SK-N-MC (cell line): ENCODE results near the gene CFTR.

Source experiments
- DNase-seq: peaks from one replicate; pipeline ENCODE4 v3.0.0-alpha.2; 2011; ENCODE audit warnings: low read depth, low spot score
- H3K27ac ChIP-seq: fragments of 200-600 bp; sonication (generic); 2 replicates; pipeline ENCODE4 v1.5.1; 2016; ENCODE audit warnings: mixed run types
- H3K36me3 ChIP-seq: fragments of 200-600 bp; sonication (generic); 2 replicates; pipeline ENCODE4 v1.6.1; 2017; ENCODE audit warnings: antibody characterized with exemption, low read length, mixed read lengths; ENCODE audit not compliant: insufficient read depth
- H3K4me3 ChIP-seq: fragments of 200-600 bp; sonication (generic); 2 replicates; pipeline ENCODE4 v1.5.1; 2016
- H3K9ac ChIP-seq: fragments of 200-600 bp; sonication (generic); 2 replicates; pipeline ENCODE4 v1.8.0; 2017; ENCODE audit warnings: mixed run types, mixed read lengths; ENCODE audit not compliant: insufficient read length
- H3K9me3 ChIP-seq: fragments of 200-600 bp; sonication (generic); 2 replicates; pipeline ENCODE4 v1.6.1; 2017; ENCODE audit warnings: low read depth, mild to moderate bottlenecking, antibody characterized with exemption, low read length, moderate library complexity, mixed read lengths
- EZH2 ChIP-seq: fragments of 200-600 bp; sonication (generic); IDR thresholded peaks from one replicate; pipeline ENCODE4 v1.6.1; 2017; ENCODE audit warnings: antibody characterized with exemption
- FOXP2 ChIP-seq: optimal IDR thresholded peaks from 2 replicates; pipeline ENCODE3; 2011; ENCODE audit warnings: mild to moderate bottlenecking, moderate library complexity; ENCODE audit not compliant: insufficient read depth; ENCODE audit errors: extremely low read length, control extremely low read depth
- POLR2AphosphoS5 ChIP-seq: IDR thresholded peaks from 2 replicates; pipeline ENCODE4 v1.6.1; 2012; ENCODE audit warnings: mild to moderate bottlenecking, low read depth, low read length, borderline replicate concordance

The CFTR gene

GRCh38 chr7:117639966-117640365 is 160.1 kb downstream of the CFTR start:
- TF ChIP-seq FOXP2 = no peak
- no peak for TF ChIP-seq POLR2AphosphoS5
- TF ChIP-seq EZH2 = no peak
- no peak for DNase-seq
- H3K36me3 ChIP-seq = no peaks in the 10 kb centered on the region
- H3K27ac ChIP-seq = no peak overlapping the region
- H3K9ac ChIP-seq = no peak overlapping the region
- H3K9me3 ChIP-seq = no peaks in the 10 kb centered on the region; the same call in 1 of the 2 replicates
- no peak overlapping the region for H3K4me3 ChIP-seq

GRCh38 chr7:117640465-117640864 is 160.6 kb downstream of the CFTR start:
- H3K9me3 ChIP-seq = no peaks in the 10 kb centered on the region; the same call in 1 of the 2 replicates
- no peak overlapping the region for H3K9ac ChIP-seq
- H3K27ac ChIP-seq = no peak overlapping the region
- no peaks in the 10 kb centered on the region for H3K36me3 ChIP-seq
- no peak for DNase-seq
- TF ChIP-seq FOXP2 (no peak), EZH2 (no peak), POLR2AphosphoS5 (no peak)
- H3K4me3 ChIP-seq = no peak overlapping the region

GRCh38 chr7:117645481-117646165 is 165.8 kb downstream of the CFTR start:
- H3K27ac ChIP-seq = no peak overlapping the region
- no peak for DNase-seq
- no peaks in the 10 kb centered on the region; the same call in 1 of the 2 replicates for H3K9me3 ChIP-seq
- H3K36me3 ChIP-seq = no peaks in the 10 kb centered on the region
- H3K9ac ChIP-seq = no peak overlapping the region
- TF ChIP-seq FOXP2 = no peak
- no peak for TF ChIP-seq EZH2
- TF ChIP-seq POLR2AphosphoS5 = no peak
- H3K4me3 ChIP-seq = no peak overlapping the region

- no peak overlapping the region for H3K27ac ChIP-seq
- TF ChIP-seq EZH2 = no peak
- no peak for TF ChIP-seq FOXP2
- TF ChIP-seq POLR2AphosphoS5 = no peak
- no peak for DNase-seq
These were observed 168.5 kb downstream of the CFTR start for GRCh38 chr7:117648203-117648866.

GRCh38 chr7:117652943-117653680 is 173.3 kb downstream of the CFTR start:
- Histone ChIP-seq H3K27ac (no peak overlapping the region), H3K9ac (no peak overlapping the region), H3K9me3 (no peaks in the 10 kb centered on the region), H3K36me3 (no peaks in the 10 kb centered on the region), H3K4me3 (no peak overlapping the region)
- DNase-seq = no peak
- TF ChIP-seq POLR2AphosphoS5 (no peak), FOXP2 (no peak), EZH2 (no peak)

More at GRCh38 chr7:117648203-117648866, 168.5 kb downstream of the CFTR start:
- H3K36me3 ChIP-seq = no peaks in the 10 kb centered on the region
- no peak overlapping the region for H3K9ac ChIP-seq
- H3K4me3 ChIP-seq = no peak overlapping the region
- H3K9me3 ChIP-seq = no peaks in the 10 kb centered on the region

- Histone ChIP-seq H3K36me3 (no peaks in the 10 kb centered on the region), H3K4me3 (no peak overlapping the region), H3K9ac (no peak overlapping the region), H3K27ac (no peak overlapping the region), H3K9me3 (no peaks in the 10 kb centered on the region)
- no peak for DNase-seq
- TF ChIP-seq POLR2AphosphoS5 (no peak), FOXP2 (no peak), EZH2 (no peak)
These were observed 175.0 kb downstream of the CFTR start for GRCh38 chr7:117654780-117655179.

GRCh38 chr7:117656806-117657205 is 177.0 kb downstream of the CFTR start:
- H3K27ac ChIP-seq = no peak overlapping the region
- no peak overlapping the region for H3K9ac ChIP-seq
- no peak for DNase-seq
- no peaks in the 10 kb centered on the region for H3K36me3 ChIP-seq
- no peaks in the 10 kb centered on the region for H3K9me3 ChIP-seq
- TF ChIP-seq EZH2 (no peak), POLR2AphosphoS5 (no peak), FOXP2 (no peak)
- H3K4me3 ChIP-seq = no peak overlapping the region

- DNase-seq = no peak
- H3K9me3 ChIP-seq = no peaks in the 10 kb centered on the region
- no peak overlapping the region for H3K9ac ChIP-seq
- no peaks in the 10 kb centered on the region for H3K36me3 ChIP-seq
- 0 out of 2 replicates have a peak overlapping the region, but pooled peaks have one; percentile 1 for H3K27ac ChIP-seq
- no peak overlapping the region for H3K4me3 ChIP-seq
- TF ChIP-seq FOXP2 = no peak
- no peak for TF ChIP-seq POLR2AphosphoS5
- no peak for TF ChIP-seq EZH2
These were observed 179.7 kb downstream of the CFTR start for GRCh38 chr7:117659531-117660011.
